Right atrium auricular region (tissue), 2 donors: ENCODE results near the gene CTNND2. TPM values are rescaled to one million over a fixed set of nuclear protein-coding genes. Genes with fewer than 3 reads are reported as not detected.
A peak's percentile ranks its signal among the peaks of the same experiment; 100 is the strongest.

Source experiments
- DNase-seq: peaks from one replicate; pipeline ENCODE4 v3.0.0-alpha.2; 2019; ENCODE audit warnings: low spot score
- H3K27ac ChIP-seq, 2 donors: fragments of 200-600 bp; sonication (generic); 1 replicate in 1 of 2; 2 replicates in 1 of 2; pipeline ENCODE4 v1.5.1; 2016 to 2019
- H3K27me3 ChIP-seq, 2 donors: fragments of 200-600 bp; sonication (generic); one replicate each; pipeline versions ENCODE4 v1.5.1 to v1.6.0; 2017 to 2019
- H3K36me3 ChIP-seq: fragments of 200-600 bp; sonication (generic); one replicate; pipeline ENCODE4 v1.5.1; 2016
- H3K4me1 ChIP-seq, 2 donors: fragments of 200-600 bp; sonication (generic); one replicate each; pipeline versions ENCODE4 v1.5.1 to v1.6.0; 2017 to 2019
- H3K4me3 ChIP-seq, 2 donors: fragments of 200-600 bp; sonication (generic); 1 replicate in 1 of 2; 2 replicates in 1 of 2; pipeline ENCODE4 v1.5.1; 2017 to 2019; ENCODE audit warnings: mild to moderate bottlenecking in 1 of 2, moderate library complexity in 1 of 2
- H3K9me3 ChIP-seq, 2 donors: fragments of 200-600 bp; sonication (generic); one replicate each; pipeline ENCODE4 v1.5.1; 2019
- CTCF ChIP-seq, 2 donors: fragments of 200-600 bp; sonication (generic); IDR thresholded peaks; one replicate each; pipeline ENCODE4 v1.5.1; 2019; ENCODE audit warnings: antibody characterized with exemption in 2 of 2
- total RNA-seq, 2 donors: library from RNA; depleted of rRNA; stranded (reverse); fragments of >200 nt; gene quantifications; one replicate each; pipeline ENCODE4 v1.1.0, GENCODE V29; 2016

The CTNND2 gene
- total RNA-seq, 2 donors from 2014 or later = 8.6 to 9.0 TPM

- H3K4me1 ChIP-seq = no peaks in the 10 kb centered on the region
- TF ChIP-seq CTCF (IDR thresholded peaks at IDR 0.05) = no peak
- H3K27me3 ChIP-seq = no peaks in the 10 kb centered on the region
- H3K27ac ChIP-seq = no peak overlapping the region
- no peak overlapping the region for H3K4me3 ChIP-seq
- H3K9me3 ChIP-seq = no peaks in the 10 kb centered on the region
- H3K36me3 ChIP-seq = no peaks in the 10 kb centered on the region
- DNase-seq = no peak
These were observed 408.0 kb downstream of the CTNND2 start for GRCh38 chr5:11496137-11496719.

- Histone ChIP-seq H3K27ac (no peak overlapping the region), H3K4me3 (no peak overlapping the region), H3K4me1 (no peaks in the 10 kb centered on the region), H3K27me3 (no peaks in the 10 kb centered on the region), H3K9me3 (no peaks in the 10 kb centered on the region), H3K36me3 (no peaks in the 10 kb centered on the region)
- DNase-seq = no peak
- peak in 1 of 2 donors; percentile 59 for TF ChIP-seq CTCF (IDR thresholded peaks at IDR 0.05)
These were observed 409.9 kb downstream of the CTNND2 start for GRCh38 chr5:11494340-11494739.

- no peak for DNase-seq
- Histone ChIP-seq H3K36me3 (no peaks in the 10 kb centered on the region), H3K4me3 (no peak overlapping the region), H3K27ac (no peak overlapping the region), H3K9me3 (no peaks in the 10 kb centered on the region), H3K27me3 (no peaks in the 10 kb centered on the region), H3K4me1 (no peaks in the 10 kb centered on the region)
- TF ChIP-seq CTCF (IDR thresholded peaks at IDR 0.05) = no peak
These were observed 412.7 kb downstream of the CTNND2 start for GRCh38 chr5:11491404-11492075.

- Histone ChIP-seq H3K9me3 (no peaks in the 10 kb centered on the region), H3K4me1 (no peaks in the 10 kb centered on the region), H3K4me3 (no peak overlapping the region), H3K36me3 (no peaks in the 10 kb centered on the region), H3K27me3 (no peaks in the 10 kb centered on the region), H3K27ac (no peak overlapping the region)
- DNase-seq = no peak
- no peak for TF ChIP-seq CTCF (IDR thresholded peaks at IDR 0.05)
These were observed 420.6 kb downstream of the CTNND2 start for GRCh38 chr5:11483630-11484029.

- no peaks in the 10 kb centered on the region for H3K27me3 ChIP-seq
These were observed 422.2 kb downstream of the CTNND2 start for GRCh38 chr5:11482011-11482410.

More at GRCh38 chr5:11482011-11482410, 422.2 kb downstream of the CTNND2 start:
- Histone ChIP-seq H3K4me3 (no peak overlapping the region), H3K27ac (no peak overlapping the region), H3K9me3 (no peaks in the 10 kb centered on the region), H3K4me1 (no peaks in the 10 kb centered on the region), H3K36me3 (no peaks in the 10 kb centered on the region)
- TF ChIP-seq CTCF (IDR thresholded peaks at IDR 0.05) = no peak
- DNase-seq = no peak
